Chondrocyte (in vitro differentiated cells): ENCODE results near the gene CCND1. TPM values are rescaled to one million over a fixed set of nuclear protein-coding genes. Genes with fewer than 3 reads are reported as not detected.

Source experiments
- DNase-seq: peaks from one replicate; pipeline ENCODE4 v3.0.0; 2021; ENCODE audit warnings: mixed read lengths, low spot score
- H3K27ac Mint-ChIP-seq: one replicate; pipeline ENCODE4 v1.8.0; 2021; ENCODE audit warnings: mild to moderate bottlenecking, moderate library complexity, mixed read lengths; ENCODE audit not compliant: unreplicated experiment
- H3K27me3 Mint-ChIP-seq: 2 replicates; pipeline ENCODE4 v1.8.0; 2021; ENCODE audit warnings: low read depth, mixed read lengths
- H3K36me3 Mint-ChIP-seq: 2 replicates; pipeline ENCODE4 v1.8.0; 2021; ENCODE audit warnings: low read depth, mixed read lengths
- H3K4me1 Mint-ChIP-seq: 2 replicates; pipeline ENCODE4 v1.8.0; 2021; ENCODE audit warnings: low read depth, mild to moderate bottlenecking, mixed read lengths
- H3K4me3 Mint-ChIP-seq: one replicate; pipeline ENCODE4 v1.8.0; 2021; ENCODE audit warnings: mild to moderate bottlenecking, moderate library complexity, mixed read lengths; ENCODE audit not compliant: unreplicated experiment
- H3K9me3 Mint-ChIP-seq: 2 replicates; pipeline ENCODE4 v1.8.0; 2021; ENCODE audit warnings: low read depth, mixed read lengths
- CTCF ChIP-seq: fragments of 200-600 bp; sonication (generic); IDR thresholded peaks from 2 replicates; pipeline ENCODE4 v1.5.0; 2021; ENCODE audit warnings: antibody characterized with exemption, mild to moderate bottlenecking, moderate library complexity
- total RNA-seq: library from RNA; stranded (reverse); gene quantifications from 3 replicates; pipeline ENCODE4 v1.2.1, GENCODE V29; 2021

The CCND1 gene
- total RNA-seq, 1 donor from 2014 or later: 129 TPM

GRCh38 chr11:69634590-69634989 lies 6.4 kb upstream of the CCND1 start:
- Mint-ChIP-seq H3K4me3 (no peak overlapping the region), H3K27ac (no peak overlapping the region), H3K27me3 (peaks cover 2% of the 10 kb centered on the region), H3K36me3 (peaks cover 4% of the 10 kb centered on the region), H3K4me1 (peaks cover 19% of the 10 kb centered on the region), H3K9me3 (peaks cover 5% of the 10 kb centered on the region)
- DNase-seq: peak; percentile 79
- no peak for TF ChIP-seq CTCF

- H3K4me1 Mint-ChIP-seq: peaks cover 25% of the 10 kb centered on the region
- H3K9me3 Mint-ChIP-seq: no peaks in the 10 kb centered on the region
- H3K4me3 Mint-ChIP-seq: no peak overlapping the region
- peaks cover 2% of the 10 kb centered on the region for H3K27me3 Mint-ChIP-seq
- TF ChIP-seq CTCF: no peak
- H3K36me3 Mint-ChIP-seq: no peaks in the 10 kb centered on the region
- DNase-seq: no peak
- H3K27ac Mint-ChIP-seq: no peak overlapping the region
These were observed 5.8 kb upstream of the CCND1 start for GRCh38 chr11:69635195-69635594.

GRCh38 chr11:69635804-69636511 lies 5.0 kb upstream of the CCND1 start:
- peak; percentile 48 for DNase-seq
- peaks cover 30% of the 10 kb centered on the region for H3K4me1 Mint-ChIP-seq
- no peaks in the 10 kb centered on the region for H3K9me3 Mint-ChIP-seq
- TF ChIP-seq CTCF: no peak
- peaks cover 2% of the 10 kb centered on the region for H3K27me3 Mint-ChIP-seq
- peak overlapping the region; percentile 59 for H3K4me3 Mint-ChIP-seq
- H3K36me3 Mint-ChIP-seq: no peaks in the 10 kb centered on the region
- H3K27ac Mint-ChIP-seq: peak overlapping the region; percentile 41

GRCh38 chr11:69636512-69637197 lies 4.3 kb upstream of the CCND1 start:
- Mint-ChIP-seq H3K4me1 (peaks cover 30% of the 10 kb centered on the region), H3K4me3 (peak overlapping the region; percentile 59), H3K27ac (peak overlapping the region; percentile 41), H3K36me3 (no peaks in the 10 kb centered on the region), H3K27me3 (peaks cover 2% of the 10 kb centered on the region), H3K9me3 (no peaks in the 10 kb centered on the region)
- TF ChIP-seq CTCF: no peak
- DNase-seq: peak; percentile 86

- Mint-ChIP-seq H3K4me3 (peak overlapping the region; percentile 31), H3K27ac (no peak overlapping the region), H3K27me3 (peaks cover under 1% of the 10 kb centered on the region), H3K9me3 (no peaks in the 10 kb centered on the region), H3K4me1 (peaks cover 30% of the 10 kb centered on the region), H3K36me3 (no peaks in the 10 kb centered on the region)
- no peak for TF ChIP-seq CTCF
- peak; percentile 68 for DNase-seq
These were observed 3.6 kb upstream of the CCND1 start for GRCh38 chr11:69637198-69637940.
